Fibroblast of villous mesenchyme (primary cell): ENCODE measurements around the gene CACNA1G. TPM values are rescaled to one million over a fixed set of nuclear protein-coding genes. Genes with fewer than 3 reads are reported as not detected.
A peak's percentile ranks its signal among the peaks of the same experiment; 100 is the strongest.

Experiments
- DNase-seq: peaks from one replicate; pipeline ENCODE4 v3.0.0-alpha.2; 2010; ENCODE audit warnings: low read depth
- H3K4me3 ChIP-seq: 2 replicates; pipeline ENCODE4 v1.5.1; 2011; ENCODE audit warnings: low read depth, mild to moderate bottlenecking, low read length
- total RNA-seq: library from RNA; depleted of rRNA; stranded (reverse); fragments of >200 nt; gene quantifications from 2 replicates; pipeline ENCODE4 v1.2.3, GENCODE V29; 2012
- TF ChIP-seq, protein P1 (sequence below): IDR thresholded peaks from 2 replicates; pipeline ENCODE4 v1.5.1; 2012; ENCODE audit warnings: low read depth, mild to moderate bottlenecking, low read length; ENCODE audit not compliant: insufficient read depth

Gene CACNA1G
- total RNA-seq, 1 donor: 0.43 TPM

DNA sequence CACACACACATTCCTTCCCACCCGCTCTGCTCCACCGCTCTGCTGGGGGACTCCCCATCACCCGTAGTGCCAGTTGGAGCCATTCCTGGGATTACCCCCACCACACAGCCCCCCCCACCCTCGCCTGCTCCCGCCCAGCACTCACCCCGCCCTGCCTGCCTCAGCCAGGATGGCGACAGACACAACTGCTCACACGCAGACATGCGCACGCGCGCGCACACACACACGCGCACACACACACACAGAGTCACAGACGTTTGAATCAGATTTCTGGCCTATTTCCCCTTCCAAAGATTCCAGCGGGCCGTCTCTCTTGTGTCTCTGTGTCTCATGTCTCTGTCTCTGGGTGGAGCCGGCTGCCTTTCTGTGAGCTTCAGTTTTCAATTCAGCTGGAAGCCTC lies 4.4 kb downstream of the CACNA1G start:
- TF ChIP-seq, protein P1, sequence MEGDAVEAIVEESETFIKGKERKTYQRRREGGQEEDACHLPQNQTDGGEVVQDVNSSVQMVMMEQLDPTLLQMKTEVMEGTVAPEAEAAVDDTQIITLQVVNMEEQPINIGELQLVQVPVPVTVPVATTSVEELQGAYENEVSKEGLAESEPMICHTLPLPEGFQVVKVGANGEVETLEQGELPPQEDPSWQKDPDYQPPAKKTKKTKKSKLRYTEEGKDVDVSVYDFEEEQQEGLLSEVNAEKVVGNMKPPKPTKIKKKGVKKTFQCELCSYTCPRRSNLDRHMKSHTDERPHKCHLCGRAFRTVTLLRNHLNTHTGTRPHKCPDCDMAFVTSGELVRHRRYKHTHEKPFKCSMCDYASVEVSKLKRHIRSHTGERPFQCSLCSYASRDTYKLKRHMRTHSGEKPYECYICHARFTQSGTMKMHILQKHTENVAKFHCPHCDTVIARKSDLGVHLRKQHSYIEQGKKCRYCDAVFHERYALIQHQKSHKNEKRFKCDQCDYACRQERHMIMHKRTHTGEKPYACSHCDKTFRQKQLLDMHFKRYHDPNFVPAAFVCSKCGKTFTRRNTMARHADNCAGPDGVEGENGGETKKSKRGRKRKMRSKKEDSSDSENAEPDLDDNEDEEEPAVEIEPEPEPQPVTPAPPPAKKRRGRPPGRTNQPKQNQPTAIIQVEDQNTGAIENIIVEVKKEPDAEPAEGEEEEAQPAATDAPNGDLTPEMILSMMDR: no peak
- no peak overlapping the region for H3K4me3 ChIP-seq

DNA sequence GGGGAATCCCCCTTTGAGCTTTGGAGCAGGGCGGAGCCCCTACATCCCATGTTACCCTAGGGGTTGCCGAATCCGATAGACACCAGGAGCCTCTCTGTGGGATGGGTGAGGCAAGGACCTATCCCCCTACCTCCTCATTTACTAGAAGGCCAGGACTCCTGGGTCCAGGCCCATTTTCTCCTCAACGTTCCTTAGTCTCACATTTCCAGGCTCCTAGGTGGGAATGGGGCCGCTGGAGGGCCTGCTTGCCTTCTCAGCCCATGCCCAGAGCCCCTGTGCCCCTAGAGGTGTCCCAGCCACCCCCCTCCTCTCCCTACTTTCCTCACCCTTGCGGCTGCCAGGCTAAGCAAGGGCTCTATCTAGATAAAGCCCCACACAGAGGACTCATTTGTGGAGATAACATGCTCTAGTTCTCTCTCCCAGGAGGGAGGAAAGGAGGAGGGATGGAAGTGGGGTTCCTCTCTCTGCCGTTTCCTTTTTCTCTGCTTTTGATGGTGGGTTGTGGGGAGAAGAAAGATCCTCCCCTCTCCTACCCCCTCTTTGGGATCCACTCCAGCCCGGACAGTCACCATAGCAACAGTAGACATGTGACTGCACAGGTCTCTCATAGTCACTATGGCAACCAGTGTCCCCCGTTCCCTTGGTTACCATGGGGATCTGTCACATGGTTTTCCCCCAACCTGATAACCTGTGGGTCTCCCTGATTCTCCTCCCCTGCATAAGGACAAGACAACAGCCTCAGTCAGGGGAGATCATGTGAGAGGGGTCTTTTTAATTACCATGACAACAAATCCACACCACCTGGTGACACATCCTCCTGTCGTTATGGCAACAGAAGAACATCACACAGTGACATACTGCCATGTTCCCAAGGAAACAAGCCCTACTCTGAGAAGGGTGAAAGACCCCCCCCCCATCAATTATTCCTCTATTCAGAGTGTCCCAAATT lies 5.2 kb downstream of the CACNA1G start:
- H3K4me3 ChIP-seq: no peak overlapping the region
- DNase-seq: no peak
- TF ChIP-seq, protein P1: no peak

More for the DNA sequence above, 4.4 kb downstream of the CACNA1G start:
- DNase-seq: peak; percentile 54

GRCh38 chr17:50566886-50567285 lies 6.4 kb downstream of the CACNA1G start:
- TF ChIP-seq, protein P1: no peak
- H3K4me3 ChIP-seq: no peak overlapping the region
- no peak for DNase-seq

DNA sequence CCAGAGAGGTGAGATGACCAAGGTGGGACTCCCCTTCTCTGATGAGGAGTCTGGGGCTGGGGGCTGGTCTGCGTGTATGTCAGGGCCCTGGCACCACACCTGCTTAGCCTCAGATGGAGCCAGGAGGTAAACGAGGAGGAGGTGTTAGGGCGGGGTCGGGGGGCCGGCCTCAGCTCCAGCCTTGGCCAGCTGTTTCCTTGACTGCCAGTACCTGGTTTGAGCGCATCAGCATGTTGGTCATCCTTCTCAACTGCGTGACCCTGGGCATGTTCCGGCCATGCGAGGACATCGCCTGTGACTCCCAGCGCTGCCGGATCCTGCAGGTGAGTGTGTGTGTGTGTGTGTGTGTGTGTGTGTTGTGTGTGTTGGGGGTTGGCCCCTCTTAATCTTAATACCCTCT lies 8.1 kb downstream of the CACNA1G start:
- no peak for DNase-seq
- no peak overlapping the region for H3K4me3 ChIP-seq
- TF ChIP-seq, protein P1: no peak

DNA sequence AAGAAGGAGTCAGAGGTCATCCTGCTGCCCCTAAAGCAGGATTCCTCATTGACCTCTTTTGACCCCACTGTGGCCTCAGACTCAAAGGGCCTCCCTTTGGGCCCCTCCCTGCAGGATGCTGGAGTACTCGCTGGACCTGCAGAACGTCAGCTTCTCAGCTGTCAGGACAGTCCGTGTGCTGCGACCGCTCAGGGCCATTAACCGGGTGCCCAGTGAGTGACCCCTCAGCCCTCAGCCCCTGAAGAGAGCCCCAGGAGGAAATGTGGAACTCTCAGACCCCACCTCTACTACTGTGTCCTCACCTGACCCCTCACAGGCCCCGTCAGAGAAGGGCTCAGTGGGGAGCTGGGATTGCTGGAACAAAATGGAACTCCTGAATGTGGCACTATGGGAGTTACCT lies 9.1 kb downstream of the CACNA1G start:
- H3K4me3 ChIP-seq: no peak overlapping the region

DNA sequence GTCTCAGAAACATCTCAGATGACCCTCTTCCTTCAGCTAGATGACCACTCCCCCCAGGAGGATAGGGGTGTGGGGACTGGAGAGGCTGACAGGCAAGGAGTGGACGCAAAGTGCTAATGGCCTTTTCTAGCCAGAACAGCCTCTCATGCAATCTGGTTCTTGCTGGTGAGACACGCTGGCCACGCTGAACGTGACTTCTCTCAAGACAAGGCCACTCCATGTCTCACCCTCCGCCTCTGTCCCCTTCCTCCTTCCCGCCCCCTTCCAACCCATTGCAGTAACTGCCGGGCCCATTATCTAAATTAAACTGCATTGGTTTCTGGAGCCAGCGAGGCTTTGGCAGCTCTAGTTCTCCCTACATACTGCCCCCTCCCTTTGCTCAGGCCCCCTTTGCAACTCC lies 9.5 kb downstream of the CACNA1G start:
- H3K4me3 ChIP-seq: no peak overlapping the region
- no peak for DNase-seq
- TF ChIP-seq, protein P1: no peak

More for the DNA sequence above, 9.1 kb downstream of the CACNA1G start:
- no peak for DNase-seq
- TF ChIP-seq, protein P1: no peak
